Coronary artery (tissue), 2 donors: Measurements from ENCODE around the gene IFI27L2.
A peak's percentile ranks its signal among the peaks of the same experiment; 100 is the strongest.

Experiments used
- DNase-seq: peaks from one replicate; pipeline ENCODE4 v3.0.0-alpha.2; 2017; ENCODE audit warnings: low spot score
- H3K27ac ChIP-seq, 2 donors: fragments of 200-600 bp; sonication (generic); one replicate each; pipeline ENCODE4 v1.5.1; 2016 to 2019
- H3K4me3 ChIP-seq: fragments of 200-600 bp; sonication (generic); 2 replicates; pipeline ENCODE4 v1.5.1; 2016; ENCODE audit warnings: mild to moderate bottlenecking, moderate library complexity
- CTCF ChIP-seq: fragments of 200-600 bp; sonication (generic); IDR thresholded peaks from one replicate; pipeline ENCODE4 v1.5.1; 2019; ENCODE audit warnings: antibody characterized with exemption

The IFI27L2 gene

GRCh38 chr14:94103554-94104150 is 25.8 kb downstream of the IFI27L2 start:
- H3K4me3 ChIP-seq, result no peak overlapping the region

GRCh38 chr14:94102768-94103482 is 26.5 kb downstream of the IFI27L2 start:
- peak; percentile 49 for DNase-seq
- TF ChIP-seq CTCF, result no peak
- H3K27ac ChIP-seq, result no peak overlapping the region
- H3K4me3 ChIP-seq, result no peak overlapping the region

More at GRCh38 chr14:94103554-94104150, 25.8 kb downstream of the IFI27L2 start:
- TF ChIP-seq CTCF, result no peak
- DNase-seq, result peak; percentile 41
- no peak overlapping the region for H3K27ac ChIP-seq

GRCh38 chr14:94101748-94102147 is 27.7 kb downstream of the IFI27L2 start:
- no peak overlapping the region for H3K4me3 ChIP-seq
- peak overlapping the region in 1 of 2 donors; percentile 16 for H3K27ac ChIP-seq
- TF ChIP-seq CTCF, result no peak
- no peak for DNase-seq

GRCh38 chr14:94100847-94101246 is 28.6 kb downstream of the IFI27L2 start:
- no peak overlapping the region for H3K4me3 ChIP-seq
- DNase-seq, result no peak
- no peak for TF ChIP-seq CTCF

GRCh38 chr14:94099006-94099405 is 30.4 kb downstream of the IFI27L2 start:
- Histone ChIP-seq H3K27ac (no peak overlapping the region), H3K4me3 (no peak overlapping the region)
- TF ChIP-seq CTCF, result no peak
- no peak for DNase-seq

More at GRCh38 chr14:94100847-94101246, 28.6 kb downstream of the IFI27L2 start:
- no peak overlapping the region for H3K27ac ChIP-seq

GRCh38 chr14:94098326-94098992 is 30.9 kb downstream of the IFI27L2 start:
- DNase-seq, result no peak
- no peak for TF ChIP-seq CTCF
- Histone ChIP-seq H3K27ac (no peak overlapping the region), H3K4me3 (no peak overlapping the region)
